Measurements from ENCODE around the gene CD320.
"Not testable (repeated sequence)": the region's sequence is repeated elsewhere in the genome, so short reads cannot be mapped to it uniquely, and the experiment has no call there.

The CD320 gene

GRCh38 chr19:8307400-8307964, 676 bp downstream of the CD320 start:
- no peak for DNase-seq

DNA sequence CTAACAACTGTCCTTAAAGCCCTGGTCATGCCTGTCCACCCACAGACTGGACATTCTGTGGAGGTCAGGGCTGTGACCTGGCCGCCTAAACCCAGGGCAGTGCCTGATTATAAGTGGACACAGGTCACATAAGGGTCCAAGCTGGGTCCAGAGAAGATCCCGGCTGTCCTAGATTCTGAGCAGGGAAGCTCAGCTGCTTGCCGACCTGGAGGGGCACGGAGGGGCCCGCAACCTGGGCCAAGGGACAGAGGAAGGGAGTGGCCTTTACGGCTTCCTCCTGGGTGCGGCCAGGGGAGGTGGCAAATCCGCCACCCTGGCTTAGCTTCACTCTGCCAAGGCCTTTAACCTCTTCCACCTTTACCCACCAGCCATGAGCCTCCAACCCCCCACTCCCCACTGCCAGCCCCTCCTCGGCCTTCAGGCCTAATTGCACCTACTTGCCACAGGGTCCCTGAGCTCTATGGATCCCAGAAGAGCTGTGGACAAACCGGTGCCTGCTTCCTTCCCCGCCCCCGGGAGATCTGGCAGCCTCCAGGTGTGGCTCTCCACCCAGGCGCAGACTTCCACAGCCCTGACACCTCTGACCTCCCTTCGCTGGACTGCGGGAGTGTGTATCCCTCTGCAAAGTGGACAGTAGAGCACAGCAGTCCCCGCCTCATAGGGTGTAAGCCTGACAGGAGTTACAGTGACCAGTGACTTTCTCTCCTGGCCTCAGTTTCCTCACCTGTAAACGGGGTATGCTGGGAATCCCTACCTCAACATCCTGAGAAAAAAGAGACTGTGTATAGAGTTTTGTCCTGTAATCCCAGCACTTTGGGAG, 1.7 kb downstream of the CD320 start:
- DNase-seq, result no peak

DNA sequence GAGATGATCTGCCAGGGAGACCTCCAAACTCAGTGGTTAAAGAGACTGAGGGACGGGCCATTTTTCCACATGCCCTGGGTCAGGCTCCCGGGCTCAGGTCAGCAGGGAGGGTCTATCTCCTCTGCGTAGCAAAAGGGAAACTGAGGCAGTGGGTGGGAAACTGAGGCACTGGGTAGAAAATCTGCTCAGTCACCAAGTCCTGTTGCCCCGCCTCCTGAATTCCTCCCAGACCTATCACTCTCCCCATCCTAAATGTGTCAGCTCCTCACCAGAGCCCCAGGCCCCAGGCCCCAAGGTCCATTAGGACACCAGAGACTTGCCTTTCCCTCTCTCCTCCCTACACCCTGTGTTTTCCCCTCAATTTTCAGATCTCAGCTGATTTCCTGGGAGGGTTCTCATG, 2.4 kb downstream of the CD320 start:
- no peak for DNase-seq

DNA sequence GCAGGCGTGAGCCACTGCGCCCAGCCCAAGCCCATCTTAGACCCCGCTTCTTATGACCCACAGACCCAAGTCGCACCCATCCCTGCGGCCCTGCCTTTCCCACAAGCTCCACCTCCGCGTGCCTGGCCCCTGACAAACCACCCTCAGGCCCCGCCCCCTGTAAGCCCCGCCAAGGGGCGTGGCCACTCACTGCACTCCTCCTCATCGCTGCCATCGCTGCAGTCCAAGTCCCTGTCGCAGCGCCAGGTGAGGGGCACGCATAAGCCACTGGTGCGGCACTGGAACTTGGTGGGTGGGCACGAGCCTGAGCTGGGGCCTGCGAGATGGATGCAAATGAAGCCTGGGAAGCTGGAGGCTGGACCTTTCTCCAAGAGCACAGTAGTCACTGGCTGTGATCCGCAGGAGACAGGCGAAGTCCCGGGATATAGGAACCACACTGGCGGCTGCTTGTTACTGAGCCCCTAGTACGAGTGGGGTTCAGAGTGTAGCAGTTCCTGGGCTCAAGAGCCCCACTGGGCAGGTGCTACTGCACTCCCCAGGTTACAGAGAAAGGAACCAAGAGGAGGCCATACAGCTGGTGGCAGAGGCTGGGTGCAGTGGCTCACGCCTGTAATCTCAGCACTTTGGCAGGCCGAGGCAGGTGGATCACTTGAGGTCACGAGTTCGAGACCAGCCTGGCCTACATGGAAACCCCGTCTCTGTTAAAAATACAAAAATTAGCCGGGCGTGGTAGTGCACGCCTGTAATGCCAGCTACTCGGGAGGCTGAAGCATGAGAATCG, 3.1 kb downstream of the CD320 start:
- DNase-seq, result no peak

DNA sequence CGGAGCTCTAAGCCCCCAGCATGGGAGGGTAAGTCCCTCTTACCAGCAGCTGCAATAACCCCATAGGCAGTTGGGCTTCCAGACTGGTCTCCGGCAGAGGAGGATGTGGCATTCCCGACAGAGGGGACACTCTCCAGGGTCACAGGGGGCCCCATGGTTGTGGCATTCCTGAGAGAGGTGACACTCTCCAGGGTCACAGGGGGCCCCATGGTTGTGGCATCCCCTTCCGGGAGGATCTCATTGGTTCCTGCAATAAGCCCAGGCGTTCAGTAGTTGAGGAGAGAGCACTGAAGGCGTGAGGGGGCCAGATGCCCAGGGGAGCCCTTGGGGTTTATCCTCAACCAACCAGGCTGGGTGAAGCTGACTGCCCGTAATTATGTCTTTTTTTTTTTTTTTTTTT, 5.4 kb downstream of the CD320 start:
- no peak for DNase-seq

- no peak for DNase-seq
Measured at GRCh38 chr19:8302357-8302691, 5.8 kb downstream of the CD320 start.

- DNase-seq, result not testable (repeated sequence)
Measured at GRCh38 chr19:8291337-8291736, 16.8 kb downstream of the CD320 start.

- DNase-seq, result not testable (repeated sequence)
Measured at GRCh38 chr19:8276508-8276907, 31.6 kb downstream of the CD320 start.

DNA sequence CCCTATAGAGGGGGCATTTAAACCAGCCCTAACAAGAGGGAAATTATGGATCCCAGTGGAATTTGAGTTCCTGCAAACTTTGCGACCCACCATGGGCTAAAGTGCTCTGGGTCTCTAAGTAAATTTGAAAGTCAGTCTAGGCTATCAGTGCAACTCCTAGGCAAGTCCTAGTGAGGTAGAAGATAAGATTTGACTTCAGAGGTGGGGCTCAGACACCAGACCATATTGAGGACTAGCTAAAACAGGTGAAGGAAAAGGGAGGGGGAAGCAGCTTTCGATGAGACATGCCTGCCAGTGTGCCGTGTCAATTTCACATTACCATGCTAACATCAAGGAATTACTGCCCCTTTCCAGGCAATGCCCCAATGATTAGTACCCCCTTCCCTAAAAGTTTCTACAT, 38.4 kb downstream of the CD320 start:
- DNase-seq, result no peak

- DNase-seq, result no peak
Measured at GRCh38 chr19:8265872-8266271, 42.3 kb downstream of the CD320 start.

DNA sequence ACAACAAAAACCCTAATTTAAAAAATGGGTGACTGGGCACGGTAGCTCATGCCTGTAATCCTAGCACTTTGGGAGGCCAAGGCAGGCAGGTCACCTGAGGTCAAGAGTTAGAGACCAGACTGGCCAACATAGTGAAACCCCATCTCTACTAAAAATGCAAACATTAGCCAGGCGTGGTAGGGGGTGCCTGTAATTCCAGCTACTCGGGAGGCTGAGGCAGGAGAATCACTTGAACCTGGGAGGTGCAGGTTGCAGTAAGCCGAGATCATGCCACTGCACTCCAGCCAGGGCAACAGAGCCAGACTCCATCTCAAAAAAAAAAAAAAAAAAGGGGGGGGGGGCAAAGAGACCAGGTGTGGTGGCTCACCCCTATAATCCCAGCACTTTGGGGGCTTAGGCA, 43.9 kb downstream of the CD320 start:
- not testable (repeated sequence) for DNase-seq

- no peak for DNase-seq
Measured at GRCh38 chr19:8262431-8262830, 45.7 kb downstream of the CD320 start.

- DNase-seq, result no peak
Measured at GRCh38 chr19:8261881-8262280, 46.3 kb downstream of the CD320 start.

DNA sequence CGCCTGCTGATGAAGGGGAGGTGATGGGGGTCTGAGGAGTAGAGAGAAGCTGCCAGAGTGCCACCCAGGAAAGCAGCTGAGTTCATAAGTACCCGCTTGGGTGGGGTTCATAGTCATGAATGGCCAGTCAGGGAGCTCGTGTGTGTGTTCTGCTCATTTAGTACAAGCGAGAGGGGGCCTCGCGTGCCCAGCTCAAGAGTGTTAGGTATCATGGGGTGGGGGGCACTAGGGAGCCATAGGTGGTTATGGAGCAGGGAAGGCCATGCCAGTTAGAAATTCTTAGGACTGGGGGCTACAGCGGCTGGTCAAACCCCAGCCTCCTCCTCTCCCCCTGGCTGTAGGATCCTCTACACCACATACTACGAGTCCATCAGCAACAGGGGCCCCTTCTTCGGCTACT, 46.8 kb downstream of the CD320 start:
- no peak for DNase-seq

DNA sequence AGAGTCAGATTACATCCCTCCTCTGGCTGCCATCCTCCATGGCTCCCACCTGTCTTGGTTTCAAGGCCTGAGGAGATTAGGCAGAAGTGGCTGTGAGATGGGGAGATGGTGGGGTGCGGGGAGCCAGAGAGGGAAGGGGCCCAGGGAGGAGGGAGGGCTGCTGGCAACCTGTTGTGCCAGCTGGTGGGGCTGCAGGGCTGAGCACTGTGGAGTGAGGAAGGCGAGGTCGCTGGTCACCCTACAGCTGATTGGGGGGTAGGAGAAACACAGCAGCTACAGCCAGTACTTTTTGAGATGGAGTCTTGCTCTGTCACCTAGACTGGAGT, 48.3 kb downstream of the CD320 start:
- DNase-seq, result no peak

DNA sequence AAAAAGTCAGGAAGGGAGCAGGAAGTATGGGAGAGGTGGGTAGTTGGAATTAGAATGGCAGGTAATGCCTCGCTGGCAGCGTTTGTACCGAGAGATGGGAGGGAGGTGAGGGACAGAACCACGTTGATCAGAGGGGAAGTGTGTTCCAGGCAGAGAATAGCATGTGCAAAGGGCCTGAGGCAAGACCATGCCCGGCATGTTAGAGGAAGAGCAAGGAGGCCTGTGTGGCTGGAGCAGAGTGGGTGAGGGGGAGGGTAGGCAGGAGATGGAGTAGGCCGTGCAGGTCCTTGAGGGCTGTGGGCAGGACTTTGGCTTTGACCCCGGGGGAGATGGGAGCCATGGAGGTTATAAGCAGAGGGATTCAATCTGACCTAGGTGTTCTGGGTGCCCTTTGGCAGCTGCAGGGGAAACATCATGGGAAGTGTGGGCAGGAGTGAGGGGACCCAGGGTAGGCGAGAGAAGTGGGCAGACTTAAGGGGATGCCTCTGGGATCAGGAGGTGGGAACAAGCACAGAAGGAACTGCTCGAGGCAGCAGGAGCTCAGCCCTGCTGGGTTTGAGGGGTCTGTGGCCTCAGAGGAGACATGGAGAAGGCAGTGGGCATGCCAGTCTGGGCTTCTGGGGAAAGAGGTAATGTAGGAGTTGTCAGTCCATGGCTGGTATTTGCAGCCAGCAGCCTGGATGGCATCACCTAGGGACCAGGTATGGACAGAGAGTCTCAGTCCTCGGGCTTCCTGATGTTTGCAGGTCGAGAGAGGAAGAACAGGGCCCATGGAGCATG, 48.8 kb downstream of the CD320 start:
- DNase-seq, result no peak

DNA sequence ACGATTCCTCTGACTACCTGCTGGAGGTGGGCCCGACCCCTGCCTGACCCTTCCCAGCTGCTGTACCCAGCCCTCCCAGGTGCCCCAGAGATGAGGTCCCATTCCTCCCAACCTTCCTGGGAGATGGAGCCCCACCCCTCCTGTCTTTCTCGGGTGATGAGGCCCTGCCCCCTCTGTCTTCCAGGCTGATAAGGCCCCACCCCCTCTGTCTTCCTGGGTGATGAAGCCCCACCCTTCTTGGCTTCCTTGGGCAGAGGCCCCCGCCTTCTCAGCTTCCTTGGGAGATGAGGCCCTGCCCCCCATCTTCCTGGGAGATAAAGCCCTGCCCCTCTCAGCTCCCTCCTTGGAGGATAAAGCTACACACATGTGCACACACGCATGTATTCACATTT, 51.1 kb downstream of the CD320 start:
- no peak for DNase-seq

GRCh38 chr19:8256276-8257051, 51.7 kb downstream of the CD320 start:
- no peak for DNase-seq

DNA sequence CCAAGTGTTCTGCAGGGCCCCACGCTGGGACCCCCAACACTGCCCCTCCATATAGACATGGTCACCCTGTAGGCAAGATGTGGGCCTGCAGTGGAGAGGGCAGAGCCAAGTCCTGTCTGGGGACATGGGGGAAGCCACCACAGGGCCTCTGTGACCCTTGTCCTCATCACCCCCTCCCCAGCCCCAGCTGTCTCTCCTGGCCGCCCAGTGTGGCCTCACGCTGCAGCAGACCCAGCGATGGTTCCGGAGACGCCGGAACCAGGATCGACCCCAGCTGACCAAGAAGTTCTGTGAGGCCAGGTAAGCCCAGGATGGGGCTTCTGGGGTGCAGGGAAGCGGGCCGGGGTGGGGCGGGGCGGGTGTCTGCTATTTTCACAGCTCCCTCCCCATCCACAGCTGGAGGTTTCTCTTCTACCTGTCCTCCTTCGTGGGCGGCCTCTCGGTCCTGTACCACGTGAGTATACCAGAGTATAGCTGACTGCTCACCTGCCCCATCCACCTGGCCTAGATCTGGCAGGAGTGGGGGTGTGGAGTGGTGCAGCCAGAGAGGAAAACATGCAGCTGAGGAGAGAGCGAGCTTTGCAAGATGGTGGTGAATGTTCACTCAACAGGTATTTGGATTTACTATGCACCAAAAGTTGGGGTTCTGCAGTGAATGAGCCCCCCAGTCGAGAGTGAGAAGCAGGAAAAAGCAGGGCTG, 52.6 kb downstream of the CD320 start:
- no peak for DNase-seq

- DNase-seq, result no peak
Measured at GRCh38 chr19:8254286-8255001, 53.7 kb downstream of the CD320 start.

- DNase-seq, result no peak
Measured at GRCh38 chr19:8253678-8254077, 54.5 kb downstream of the CD320 start.

Data from T-helper 2 cell (primary cell).